ENCODE results near the gene ZNRF3. TPM values are rescaled to one million over a fixed set of nuclear protein-coding genes. Genes with fewer than 3 reads are reported as not detected.

ZNRF3 gene
- total RNA-seq, 1 experiment from 2014 or later = 8.1 TPM

DNA sequence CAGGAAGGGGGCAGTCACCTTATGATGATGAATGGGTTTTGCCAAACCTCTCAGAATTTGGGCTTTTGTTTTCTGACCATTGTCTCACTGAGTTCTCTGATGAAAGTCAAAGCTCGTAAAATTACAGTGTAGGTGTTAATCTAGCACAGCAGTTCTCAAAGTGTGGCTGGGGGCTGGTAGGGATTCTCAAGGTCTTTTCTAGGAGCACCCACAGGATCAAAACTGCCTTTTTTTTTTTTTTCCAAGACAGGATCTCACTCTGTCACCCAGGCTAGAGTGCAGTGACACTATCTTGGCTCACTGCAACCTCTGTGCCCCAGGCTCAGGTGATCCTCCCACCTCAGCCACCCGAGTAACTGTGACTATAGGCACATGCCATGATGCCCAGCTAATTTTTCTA lies 112.2 kb downstream of the ZNRF3 start:
- Histone ChIP-seq H3K79me2 (ENCODE audit: low read length) (no peaks in the 10 kb centered on the region), H4K20me1 (ENCODE audit: low read length) (no peaks in the 10 kb centered on the region), H3K9me3 (ENCODE audit: low read length) (no peaks in the 10 kb centered on the region), H3K4me3 (ENCODE audit: low read length) (no peak overlapping the region), H3F3A (ENCODE audit: low read length, unreplicated experiment) (no peaks in the 10 kb centered on the region), H3K9ac (ENCODE audit: low read length) (no peak overlapping the region), H3K9me2 (replicated peaks; ENCODE audit: low read length) (no peaks in the 10 kb centered on the region), H3K27ac (ENCODE audit: low read length) (no peak overlapping the region), H3K36me3 (ENCODE audit: low read depth, low read length) (no peaks in the 10 kb centered on the region), H3K27me3 (ENCODE audit: low read length) (no peaks in the 10 kb centered on the region), H3K4me1 (ENCODE audit: insufficient read depth, low read length) (no peaks in the 10 kb centered on the region), H2AFZ (ENCODE audit: low read length) (no peak overlapping the region), H3K4me2 (ENCODE audit: low read length) (no peak overlapping the region)
- no peak for ATAC-seq
- TF ChIP-seq CTCF (conservative IDR thresholded peaks at IDR 0.05; ENCODE audit: low read depth, low read length) (no peak), EZH2phosphoT487 (IDR thresholded peaks at IDR 0.05; ENCODE audit: borderline replicate concordance, low read length) (no peak), EZH2 (IDR thresholded peaks at IDR 0.05; ENCODE audit: low read length, unreplicated experiment) (no peak)
- CTCF ChIA-PET = no interaction called here
- no peak for DNase-seq
- no TSS peak for BruUV-seq (replicated peaks)
- intact Hi-C loops (cut with micrococcal nuclease) = no loop called here
- POLR2A ChIA-PET (ENCODE audit: unreplicated experiment) = no interaction called here

- Histone ChIP-seq H3K9ac (ENCODE audit: low read length) (no peak overlapping the region), H4K20me1 (ENCODE audit: low read length) (no peaks in the 10 kb centered on the region), H3K27me3 (ENCODE audit: low read length) (no peaks in the 10 kb centered on the region), H3K4me1 (ENCODE audit: insufficient read depth, low read length) (no peaks in the 10 kb centered on the region), H3K4me3 (ENCODE audit: low read length) (no peak overlapping the region), H3K27ac (ENCODE audit: low read length) (no peak overlapping the region), H3K79me2 (ENCODE audit: low read length) (no peaks in the 10 kb centered on the region), H3K4me2 (ENCODE audit: low read length) (no peak overlapping the region), H3K36me3 (ENCODE audit: low read depth, low read length) (no peaks in the 10 kb centered on the region), H3K9me2 (replicated peaks; ENCODE audit: low read length) (no peaks in the 10 kb centered on the region), H3K9me3 (ENCODE audit: low read length) (no peaks in the 10 kb centered on the region), H3F3A (ENCODE audit: low read length, unreplicated experiment) (no peaks in the 10 kb centered on the region), H2AFZ (ENCODE audit: low read length) (no peak overlapping the region)
- ChIA-PET CTCF (no interaction called here), POLR2A (ENCODE audit: unreplicated experiment) (no interaction called here)
- no TSS peak for BruUV-seq (replicated peaks)
- DNase-seq (no peak), ATAC-seq (no peak)
- TF ChIP-seq EZH2phosphoT487 (IDR thresholded peaks at IDR 0.05; ENCODE audit: borderline replicate concordance, low read length) (no peak), EZH2 (IDR thresholded peaks at IDR 0.05; ENCODE audit: low read length, unreplicated experiment) (no peak)
- intact Hi-C loops (cut with micrococcal nuclease) = no loop called here
Observed at GRCh38 chr22:28997342-28997741, 114.0 kb downstream of the ZNRF3 start.

DNA sequence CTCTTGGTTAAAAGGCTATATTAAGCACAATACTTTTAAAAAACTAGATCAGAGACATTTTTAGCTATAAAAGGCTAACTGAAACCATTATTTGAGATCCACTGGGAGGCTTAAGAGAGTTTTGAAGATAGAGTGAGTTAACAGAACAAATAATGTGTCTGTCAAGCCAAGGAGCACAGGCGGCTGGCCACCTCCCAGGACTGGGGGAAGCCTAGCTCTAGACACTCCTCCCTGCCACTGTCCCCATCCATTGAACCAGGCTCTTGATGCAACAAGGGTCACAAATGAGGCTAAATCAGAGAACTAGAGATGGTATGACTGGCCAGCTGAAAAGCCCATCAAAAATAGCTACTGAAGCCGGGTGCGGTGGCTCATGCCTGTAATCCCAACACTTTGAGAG lies 115.3 kb downstream of the ZNRF3 start:
- Histone ChIP-seq H3K9me2 (replicated peaks; ENCODE audit: low read length) (no peaks in the 10 kb centered on the region), H3K27ac (ENCODE audit: low read length) (no peak overlapping the region), H3K9ac (ENCODE audit: low read length) (no peak overlapping the region), H3K9me3 (ENCODE audit: low read length) (no peaks in the 10 kb centered on the region), H3K27me3 (ENCODE audit: low read length) (no peaks in the 10 kb centered on the region), H3K4me2 (ENCODE audit: low read length) (no peak overlapping the region), H4K20me1 (ENCODE audit: low read length) (no peaks in the 10 kb centered on the region), H3F3A (ENCODE audit: low read length, unreplicated experiment) (no peaks in the 10 kb centered on the region), H3K4me1 (ENCODE audit: insufficient read depth, low read length) (peaks cover 2% of the 10 kb centered on the region; the same call in 1 of the 2 replicates), H3K79me2 (ENCODE audit: low read length) (no peaks in the 10 kb centered on the region), H3K4me3 (ENCODE audit: low read length) (no peak overlapping the region), H2AFZ (ENCODE audit: low read length) (no peak overlapping the region), H3K36me3 (ENCODE audit: low read depth, low read length) (no peaks in the 10 kb centered on the region)
- ATAC-seq (no peak), DNase-seq (no peak)
- intact Hi-C loops (cut with micrococcal nuclease) = no loop called here
- no TSS peak for BruUV-seq (replicated peaks)
- POLR2A ChIA-PET (ENCODE audit: unreplicated experiment) = no interaction called here
- CTCF ChIA-PET = no interaction called here
- TF ChIP-seq CTCF (conservative IDR thresholded peaks at IDR 0.05; ENCODE audit: low read depth, low read length) (no peak), EZH2 (IDR thresholded peaks at IDR 0.05; ENCODE audit: low read length, unreplicated experiment) (no peak), EZH2phosphoT487 (IDR thresholded peaks at IDR 0.05; ENCODE audit: borderline replicate concordance, low read length) (no peak)
